ENCODE results near the gene TAB2. TPM values are rescaled to one million over a fixed set of nuclear protein-coding genes. Genes with fewer than 3 reads are reported as not detected.
A peak's percentile ranks its signal among the peaks of the same experiment; 100 is the strongest.
"Not testable (repeated sequence)": the region's sequence is repeated elsewhere in the genome, so short reads cannot be mapped to it uniquely, and the experiment has no call there.

TAB2 gene
- total RNA-seq, 1 donor from 2014 or later: 43.4 TPM

DNA sequence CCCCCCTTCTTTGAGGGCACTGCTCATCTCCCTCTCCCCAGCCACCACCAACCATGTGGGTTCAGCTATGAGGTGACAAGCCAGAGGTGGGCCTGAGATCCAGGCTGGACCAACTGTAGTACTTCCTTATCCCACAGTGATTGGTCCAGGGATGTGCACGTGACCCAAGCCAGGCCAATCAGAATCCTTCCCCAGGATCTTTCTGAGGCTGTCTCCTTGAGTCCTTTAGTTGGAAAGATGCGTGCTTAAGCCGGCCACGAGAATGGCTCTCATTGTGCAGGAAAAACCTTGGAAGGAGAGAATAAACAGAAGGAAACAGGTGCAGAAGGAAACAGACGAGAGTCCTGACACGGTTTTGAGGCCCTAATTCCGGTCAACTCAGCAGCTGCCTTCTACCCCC, 128.1 kb downstream of the TAB2 start:
- no peak for DNase-seq

- DNase-seq: no peak
Measured at GRCh38 chr6:149446791-149447376, 129.4 kb downstream of the TAB2 start.

DNA sequence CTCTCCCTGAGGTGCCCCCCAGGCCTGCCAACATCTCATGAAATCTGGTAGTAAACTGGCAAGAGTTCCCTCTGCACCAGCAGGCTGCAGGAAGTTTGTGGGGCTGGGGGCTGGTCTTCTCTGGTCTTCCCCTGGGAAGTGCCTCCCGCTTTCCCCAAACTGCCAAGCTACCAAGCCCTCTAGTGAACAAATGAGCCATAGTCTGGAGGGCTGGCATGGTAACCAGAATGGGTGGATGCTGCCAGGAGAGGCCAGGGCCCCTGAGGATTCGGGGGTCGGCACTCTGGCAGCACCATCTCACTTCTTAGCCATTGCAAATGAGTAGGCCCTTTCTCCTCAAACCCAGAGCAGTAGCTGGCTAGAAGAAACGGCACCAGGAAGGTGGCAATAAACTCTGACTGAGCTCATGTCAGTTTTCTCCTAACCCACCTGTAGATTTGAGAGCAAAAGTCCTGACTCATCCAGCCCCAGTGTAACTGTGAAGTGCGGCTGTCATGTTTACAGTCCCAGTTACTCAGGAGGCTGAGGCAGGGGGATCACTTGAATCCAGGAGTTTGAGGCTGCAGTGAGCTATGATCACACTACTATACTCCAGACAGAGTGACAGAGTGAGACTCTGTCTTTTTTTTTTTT, 131.4 kb downstream of the TAB2 start:
- DNase-seq: no peak

GRCh38 chr6:149449831-149450678, 132.5 kb downstream of the TAB2 start:
- DNase-seq: no peak

- DNase-seq: peak; percentile 24
Measured at GRCh38 chr6:149450679-149451375, 133.3 kb downstream of the TAB2 start.

DNA sequence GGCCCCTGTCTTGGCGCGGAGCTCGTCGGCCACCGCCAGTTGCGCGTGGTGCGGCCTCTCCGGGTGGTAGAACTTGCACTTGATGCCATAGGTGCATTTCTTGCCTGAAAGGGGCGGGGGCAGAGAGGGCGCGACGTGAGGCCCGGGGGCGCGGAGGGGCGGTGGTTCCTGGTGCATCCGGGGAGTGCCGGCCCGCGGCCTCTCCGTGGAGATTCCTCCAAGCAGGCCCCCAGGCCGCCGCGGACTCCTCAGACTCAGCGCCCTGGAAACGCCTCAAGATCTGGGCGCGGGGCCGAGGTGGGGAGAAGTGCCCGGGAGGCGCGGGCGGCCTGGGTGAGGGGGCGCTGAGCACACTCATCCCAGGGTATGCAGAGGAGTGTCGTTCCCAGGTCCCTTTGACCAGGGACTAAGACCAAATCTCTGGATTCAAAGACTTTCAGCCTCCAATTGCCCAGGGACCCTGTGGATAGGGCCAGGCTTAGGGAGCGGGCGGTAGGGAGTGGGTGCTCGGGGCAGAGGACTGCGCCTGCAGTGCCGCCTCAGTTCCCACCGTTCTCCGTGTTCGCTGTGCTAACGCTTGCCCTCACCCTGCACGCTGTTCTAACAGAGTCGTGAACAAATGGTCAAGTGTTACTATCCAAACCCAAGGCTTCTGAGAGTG, 134.0 kb downstream of the TAB2 start:
- no peak for DNase-seq

DNA sequence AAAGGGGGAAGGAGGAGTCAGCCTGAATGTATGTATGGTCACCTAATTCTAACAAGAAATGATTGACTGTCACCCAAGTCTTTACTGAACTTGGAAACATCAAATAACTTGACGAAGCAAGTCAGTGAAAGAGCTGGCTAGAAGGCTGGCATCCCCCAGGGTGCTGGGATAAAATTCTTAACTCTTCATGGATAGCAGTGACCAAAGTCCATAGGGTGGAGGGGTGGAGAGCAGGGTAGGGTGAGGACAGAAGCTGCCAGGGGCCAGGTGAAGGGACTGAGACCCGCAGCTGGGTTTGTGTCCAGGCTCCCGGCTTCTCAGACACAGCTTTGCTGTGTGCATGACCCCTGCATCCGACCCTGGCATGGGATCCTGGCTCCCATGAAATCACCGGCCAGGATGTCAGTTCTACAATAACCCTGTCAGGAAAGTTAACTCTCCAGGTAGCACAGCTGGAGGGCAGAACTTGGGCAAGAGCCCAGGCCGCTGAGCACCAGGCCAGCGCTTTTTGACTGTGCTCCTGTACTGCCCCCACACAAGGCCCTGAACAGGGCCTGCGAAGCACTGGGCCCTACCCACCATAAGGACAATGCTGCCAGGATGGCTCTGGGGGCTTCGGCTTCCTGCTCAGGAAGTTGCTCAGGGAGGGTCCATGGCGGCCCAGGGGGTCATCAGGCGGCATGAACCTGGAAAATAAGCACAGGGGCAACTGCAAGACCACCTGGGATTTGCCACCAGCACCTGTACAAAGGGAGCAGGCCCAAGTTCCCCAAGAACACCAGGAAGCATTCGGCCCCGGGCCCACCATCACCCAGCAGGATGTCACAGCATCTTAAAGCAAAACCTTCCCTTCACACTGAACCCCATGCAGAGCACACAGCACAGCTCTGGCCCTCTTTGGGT, 134.8 kb downstream of the TAB2 start:
- no peak for DNase-seq

- no peak for DNase-seq
Measured at GRCh38 chr6:149453597-149454345, 136.3 kb downstream of the TAB2 start.

GRCh38 chr6:149454346-149454848, 136.9 kb downstream of the TAB2 start:
- peak; percentile 78 for DNase-seq

- DNase-seq: no peak
Measured at GRCh38 chr6:149455031-149455732, 137.7 kb downstream of the TAB2 start.

GRCh38 chr6:149456311-149457021, 139.0 kb downstream of the TAB2 start:
- no peak for DNase-seq

DNA sequence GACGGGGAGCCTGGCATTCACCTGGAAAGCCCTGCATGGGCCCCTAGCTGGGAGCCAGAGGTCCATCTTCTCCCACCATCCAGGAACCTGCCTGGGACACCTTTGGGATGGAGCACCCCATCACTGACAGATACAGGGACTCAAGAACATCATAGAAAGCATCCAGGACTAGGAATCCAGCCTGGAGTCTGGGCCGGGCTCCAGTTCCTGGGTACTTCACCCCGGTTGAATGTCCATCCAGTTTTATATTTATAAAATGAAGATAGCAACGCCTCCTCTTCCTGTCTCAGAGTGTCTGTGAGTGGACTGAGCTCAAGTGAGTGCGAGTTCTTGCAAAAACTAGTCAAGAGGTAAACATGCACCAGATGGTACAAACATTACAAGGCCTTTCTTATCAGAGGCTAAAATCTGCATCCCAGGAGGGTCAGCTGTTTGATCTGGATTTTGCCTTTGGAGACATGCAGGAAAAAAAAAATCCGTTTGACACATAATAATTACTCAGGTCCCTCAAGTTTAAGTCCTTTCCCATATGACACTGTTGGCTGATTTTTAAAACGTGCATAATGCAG, 139.9 kb downstream of the TAB2 start:
- no peak for DNase-seq

DNA sequence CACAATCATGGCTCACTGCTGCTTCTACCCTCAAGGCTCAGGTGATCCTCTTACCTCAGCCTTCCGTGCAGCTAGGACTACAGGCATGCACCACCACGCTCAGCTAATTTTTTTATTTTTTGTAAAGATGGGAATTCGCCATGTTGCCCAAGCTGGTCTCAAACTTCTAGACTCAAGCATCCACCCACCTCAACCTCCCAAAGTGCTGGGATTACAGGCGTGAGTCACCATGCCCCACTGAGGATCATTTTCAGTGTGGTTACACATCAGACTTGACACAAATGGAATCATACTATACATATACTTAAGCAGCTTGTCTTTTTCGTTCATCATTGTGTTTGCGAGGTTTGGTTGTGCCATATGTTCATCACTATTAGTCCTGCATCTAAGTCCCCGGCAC, 140.7 kb downstream of the TAB2 start:
- DNase-seq: no peak

GRCh38 chr6:149458806-149459205, 141.3 kb downstream of the TAB2 start:
- DNase-seq: no peak

- no peak for DNase-seq
Measured at GRCh38 chr6:149459761-149460160, 142.2 kb downstream of the TAB2 start.

DNA sequence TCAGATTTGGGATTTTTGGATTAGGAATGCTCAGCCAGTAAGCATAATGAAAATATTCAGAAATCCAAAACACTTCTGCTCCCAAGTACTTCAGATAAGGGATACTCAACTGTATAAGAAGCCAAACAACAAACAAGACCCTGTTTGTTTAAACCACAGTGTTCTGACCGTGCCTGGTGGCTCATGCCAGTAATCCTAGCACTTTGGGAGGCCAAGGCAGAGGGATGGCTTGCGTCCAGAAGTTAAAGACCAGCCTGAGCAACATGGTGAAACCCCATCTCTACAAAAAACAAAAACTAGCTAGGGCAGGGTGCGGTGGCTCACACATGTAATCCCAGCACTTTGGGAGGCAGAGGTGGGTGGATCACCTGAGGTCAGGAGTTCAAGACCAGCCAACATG, 142.7 kb downstream of the TAB2 start:
- DNase-seq: not testable (repeated sequence)

Data from occipital lobe (tissue), 2 donors.